GM18498 (cell line): ENCODE data around the gene CELF5.
A peak's percentile ranks its signal among the peaks of the same experiment; 100 is the strongest.

Experiments used
- ATAC-seq: cut with Tn5 transposase; IDR thresholded peaks from one replicate; pipeline ENCODE4 v1.9.1; 2021; ENCODE audit warnings: mild to moderate bottlenecking, moderate library complexity; ENCODE audit not compliant: unreplicated experiment

The CELF5 gene

GRCh38 chr19:3224346-3225168 lies at the start of gene CELF5:
Gene CELF5, plus strand, starts transcription at chr19:3224661. Its CDS starts 79 bp downstream, at chr19:3224740.
- ATAC-seq: no peak

- no peak for ATAC-seq
Observed at GRCh38 chr19:3175781-3176714, 48.4 kb upstream of the CELF5 start.

GRCh38 chr19:3176715-3177501 lies 47.6 kb upstream of the CELF5 start:
- ATAC-seq: no peak

GRCh38 chr19:3178377-3178972 lies 46.0 kb upstream of the CELF5 start, which contains the start of gene S1PR4:
Gene S1PR4, plus strand, starts transcription at chr19:3178769. Its CDS starts 24 bp downstream, at chr19:3178793.
- peak; percentile 42 for ATAC-seq

- ATAC-seq: peak; percentile 15
Observed at GRCh38 chr19:3178973-3179738, 45.3 kb upstream of the CELF5 start.

- ATAC-seq: peak; percentile 11
Observed at GRCh38 chr19:3179739-3180293, 44.6 kb upstream of the CELF5 start.

GRCh38 chr19:3183721-3184641 lies 40.5 kb upstream of the CELF5 start:
- no peak for ATAC-seq

GRCh38 chr19:3184847-3185460 lies 39.5 kb upstream of the CELF5 start:
- ATAC-seq: peak; percentile 34

GRCh38 chr19:3185461-3186159 lies 38.9 kb upstream of the CELF5 start, which contains the start of gene NCLN:
Gene NCLN, plus strand, starts transcription at chr19:3185930. Its CDS starts 101 bp downstream, at chr19:3186031.
- peak; percentile 80 for ATAC-seq

GRCh38 chr19:3186160-3186688 lies 38.2 kb upstream of the CELF5 start:
- no peak for ATAC-seq

- no peak for ATAC-seq
Observed at GRCh38 chr19:3186891-3187661, 37.4 kb upstream of the CELF5 start.

- ATAC-seq: no peak
Observed at GRCh38 chr19:3187662-3188511, 36.6 kb upstream of the CELF5 start.

- ATAC-seq: no peak
Observed at GRCh38 chr19:3188627-3189596, 35.5 kb upstream of the CELF5 start.
